Epithelial cell of proximal tubule (primary cell): ENCODE measurements around the gene ADGRF4. TPM values are rescaled to one million over a fixed set of nuclear protein-coding genes. Genes with fewer than 3 reads are reported as not detected.
"Not testable (repeated sequence)": the region's sequence is repeated elsewhere in the genome, so short reads cannot be mapped to it uniquely, and the experiment has no call there.

Source experiments
- DNase-seq: peaks from one replicate; pipeline ENCODE4 v3.0.0-alpha.2; 2011; ENCODE audit warnings: low read depth
- H3K4me3 ChIP-seq: 2 replicates; pipeline ENCODE4 v1.5.1; 2011; ENCODE audit warnings: low read depth, mild to moderate bottlenecking, low read length
- CTCF ChIP-seq: conservative IDR thresholded peaks from 2 replicates; pipeline ENCODE4 v1.5.1; 2012; ENCODE audit warnings: low read depth, mild to moderate bottlenecking, low read length
- total RNA-seq: library from RNA; depleted of rRNA; stranded (reverse); fragments of >200 nt; gene quantifications from 2 replicates; pipeline ENCODE4 v1.2.3, GENCODE V29; 2015

The ADGRF4 gene
- total RNA-seq, 1 donor from 2014 or later, result 1.5 TPM

- TF ChIP-seq CTCF, result no peak
- no peak overlapping the region for H3K4me3 ChIP-seq
- DNase-seq, result no peak
These were observed 45.4 kb downstream of the ADGRF4 start for GRCh38 chr6:47743744-47744143.

DNA sequence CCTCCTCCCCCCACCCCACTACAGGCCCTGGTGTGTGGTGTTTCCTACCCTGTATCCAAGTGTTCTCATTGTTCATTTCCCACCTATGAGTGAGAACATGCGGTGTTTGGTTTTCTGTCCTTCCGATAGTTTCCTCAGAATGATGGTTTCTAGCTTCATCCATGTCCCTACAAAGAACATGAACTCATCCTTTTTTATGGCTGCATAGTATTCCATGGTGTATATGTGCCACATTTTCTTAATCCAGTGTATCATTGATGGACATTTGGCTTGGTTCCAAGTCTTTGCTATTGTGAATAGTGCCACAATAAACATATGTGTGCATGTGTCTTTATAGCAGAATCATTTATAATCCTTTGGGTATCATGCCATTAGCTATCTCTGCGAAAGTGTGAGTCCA, 46.9 kb downstream of the ADGRF4 start:
- DNase-seq, H3K4me3 ChIP-seq: not testable (repeated sequence)

DNA sequence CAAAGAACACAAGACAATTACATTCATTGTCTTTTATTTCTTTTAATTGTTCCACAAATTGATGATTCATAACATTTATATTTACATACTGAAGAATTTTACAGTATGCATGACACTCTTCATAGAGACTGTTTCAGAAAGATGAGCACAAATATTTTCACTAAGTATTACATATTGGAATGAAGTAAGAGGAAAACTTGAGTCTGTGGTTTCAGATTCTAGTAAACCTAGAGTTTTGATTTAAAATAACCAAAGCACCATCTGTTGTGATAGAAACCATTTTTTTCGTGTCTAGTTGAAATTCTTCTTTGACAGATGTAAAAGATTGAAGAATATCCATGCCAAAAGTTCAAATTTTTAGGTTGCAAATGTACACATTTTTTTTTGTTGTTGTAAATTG, 51.4 kb downstream of the ADGRF4 start:
- no peak overlapping the region for H3K4me3 ChIP-seq
- DNase-seq, result no peak
- TF ChIP-seq CTCF, result no peak

DNA sequence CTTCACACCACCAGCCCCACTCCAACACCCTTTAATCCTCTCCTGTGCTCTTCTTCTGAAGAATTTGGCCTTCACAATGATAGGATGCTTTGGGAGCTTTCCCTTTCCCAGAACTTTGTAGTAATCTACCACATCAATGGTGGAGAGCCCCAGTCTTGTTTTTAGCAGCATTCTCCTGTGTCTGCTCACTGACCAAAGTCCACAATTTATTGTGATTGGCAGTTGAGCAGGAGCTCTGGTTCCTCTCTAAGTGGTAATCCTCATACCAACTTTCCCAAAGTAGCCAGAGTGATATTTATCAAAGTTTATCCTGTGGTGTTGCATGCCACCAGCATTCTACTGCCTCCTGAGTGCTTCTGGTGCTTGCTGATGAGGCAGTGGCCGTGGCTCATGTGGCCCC, 54.4 kb downstream of the ADGRF4 start:
- no peak for TF ChIP-seq CTCF
- no peak for DNase-seq

DNA sequence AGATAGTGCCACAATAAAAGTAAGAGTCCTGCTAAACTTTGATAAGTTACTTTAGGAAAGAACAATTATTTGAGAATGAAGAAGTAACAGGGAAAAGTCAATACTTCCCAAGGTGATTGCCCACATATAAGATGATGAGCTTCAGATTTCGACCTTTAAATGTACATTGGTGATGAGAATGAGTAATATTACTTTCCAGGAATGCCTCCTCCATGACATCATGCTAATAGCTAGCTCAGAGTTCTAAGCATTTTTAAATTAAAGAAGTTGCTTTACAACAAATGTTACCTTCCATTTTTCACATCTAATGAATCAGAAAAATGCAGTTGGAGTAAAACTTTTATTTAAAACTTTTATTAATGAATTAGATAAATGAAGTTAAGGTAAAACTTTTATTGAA, 61.0 kb downstream of the ADGRF4 start:
- no peak for TF ChIP-seq CTCF
- no peak for DNase-seq
- no peak overlapping the region for H3K4me3 ChIP-seq

More for the DNA sequence above, 54.4 kb downstream of the ADGRF4 start:
- no peak overlapping the region for H3K4me3 ChIP-seq

DNA sequence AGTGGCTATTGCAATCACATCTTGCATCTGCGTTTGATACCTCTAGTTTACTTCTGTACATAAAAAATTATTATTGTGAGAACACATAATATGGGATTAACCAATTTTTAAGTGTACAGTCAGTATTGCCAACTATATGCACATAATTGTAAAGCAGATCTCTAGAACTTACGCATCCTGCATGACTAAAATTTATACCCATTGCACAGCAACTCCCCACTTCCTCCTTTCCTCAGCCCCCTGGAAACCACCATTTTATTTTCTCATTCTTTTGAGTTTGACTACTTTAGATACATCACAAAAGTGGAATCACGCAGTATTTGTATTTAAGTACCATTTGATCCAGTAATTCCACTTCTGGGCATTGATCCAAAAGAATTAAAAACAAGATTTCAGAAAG, 64.1 kb downstream of the ADGRF4 start:
- no peak for DNase-seq
- TF ChIP-seq CTCF, result no peak
- H3K4me3 ChIP-seq, result no peak overlapping the region

GRCh38 chr6:47766445-47766844, 68.1 kb downstream of the ADGRF4 start:
- no peak overlapping the region for H3K4me3 ChIP-seq
- no peak for DNase-seq
- no peak for TF ChIP-seq CTCF

DNA sequence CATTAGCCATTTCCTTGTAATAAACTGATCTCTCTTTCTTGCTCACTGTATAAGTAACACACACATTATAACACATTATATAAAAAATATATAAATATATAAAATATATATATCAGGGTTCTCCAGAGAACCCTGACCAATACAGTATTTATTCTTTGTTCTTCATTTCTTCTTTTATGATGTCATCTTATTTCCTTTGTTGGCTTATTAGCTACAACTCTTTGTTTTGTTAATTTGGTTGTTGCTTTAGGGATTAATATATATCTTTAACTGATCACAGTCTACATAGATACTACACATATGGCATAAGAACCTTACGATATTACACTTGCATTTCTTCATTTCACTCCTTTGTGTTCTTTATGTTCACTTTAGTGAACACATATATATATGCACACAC, 68.7 kb downstream of the ADGRF4 start:
- no peak for DNase-seq
- no peak for TF ChIP-seq CTCF
- H3K4me3 ChIP-seq, result no peak overlapping the region
